Activated CD4-positive, alpha-beta T cell treated with anti-CD3 and anti-CD28 coated beads for 4 hours (primary cell): ENCODE data around the gene MAST2.

Source experiments
- DNase-seq, 2 donors: peaks; one replicate each; pipeline ENCODE4 v3.0.0-alpha.2; 2020

MAST2 gene

GRCh38 chr1:45803299-45803780, at the start of gene MAST2:
MAST2 (plus strand) TSS chr1:45803612; CDS start chr1:45803896, 284 bp downstream.
- DNase-seq = peak; percentile 80 to 82

- no peak for DNase-seq
These were observed 47.7 kb upstream of the MAST2 start for GRCh38 chr1:45755697-45756096.

- no peak for DNase-seq
These were observed 41.1 kb upstream of the MAST2 start for GRCh38 chr1:45762291-45762690.

GRCh38 chr1:45765999-45766792, 37.2 kb upstream of the MAST2 start:
- no peak for DNase-seq

GRCh38 chr1:45767035-45767434, 36.4 kb upstream of the MAST2 start:
- no peak for DNase-seq

- no peak for DNase-seq
These were observed 34.0 kb upstream of the MAST2 start for GRCh38 chr1:45769261-45769932.

GRCh38 chr1:45772971-45773370, 30.4 kb upstream of the MAST2 start:
- no peak for DNase-seq

GRCh38 chr1:45775794-45776193, 27.6 kb upstream of the MAST2 start:
- no peak for DNase-seq

GRCh38 chr1:45785583-45785982, 17.8 kb upstream of the MAST2 start:
- no peak for DNase-seq

- no peak for DNase-seq
These were observed 15.5 kb upstream of the MAST2 start for GRCh38 chr1:45787905-45788304.

- DNase-seq = no peak
These were observed 13.8 kb upstream of the MAST2 start for GRCh38 chr1:45789601-45790000.

GRCh38 chr1:45792744-45793143, 10.7 kb upstream of the MAST2 start:
- no peak for DNase-seq

- no peak for DNase-seq
These were observed 9.3 kb upstream of the MAST2 start for GRCh38 chr1:45793942-45794604.

GRCh38 chr1:45796381-45796780, 7.0 kb upstream of the MAST2 start:
- no peak for DNase-seq

GRCh38 chr1:45796946-45797345, 6.5 kb upstream of the MAST2 start:
- no peak for DNase-seq

- no peak for DNase-seq
These were observed 2.5 kb upstream of the MAST2 start for GRCh38 chr1:45800899-45801298.

- no peak for DNase-seq
These were observed 791 bp upstream of the MAST2 start for GRCh38 chr1:45802343-45803298.

GRCh38 chr1:45803781-45804668, 613 bp downstream of the MAST2 start:
- DNase-seq = peak; percentile 5 to 11

GRCh38 chr1:45804669-45804969, 1.2 kb downstream of the MAST2 start:
- no peak for DNase-seq

GRCh38 chr1:45806129-45806528, 2.7 kb downstream of the MAST2 start:
- no peak for DNase-seq

GRCh38 chr1:45809761-45810160, 6.3 kb downstream of the MAST2 start:
- no peak for DNase-seq

GRCh38 chr1:45814776-45815175, 11.4 kb downstream of the MAST2 start:
- no peak for DNase-seq
